HG03095 (cell line): ENCODE results near the gene ADAMTS12.

Experiments used
- ATAC-seq: cut with Tn5 transposase; IDR thresholded peaks from one replicate; pipeline ENCODE4 v1.9.1; 2021; ENCODE audit warnings: moderate library complexity; ENCODE audit not compliant: unreplicated experiment

Gene ADAMTS12

GRCh38 chr5:33720176-33720575 is 171.6 kb downstream of the ADAMTS12 start:
- ATAC-seq = no peak

- ATAC-seq = no peak
Measured at GRCh38 chr5:33719769-33720168, 172.0 kb downstream of the ADAMTS12 start.

- ATAC-seq = no peak
Measured at GRCh38 chr5:33715661-33716060, 176.1 kb downstream of the ADAMTS12 start.

GRCh38 chr5:33713136-33713765 is 178.5 kb downstream of the ADAMTS12 start:
- ATAC-seq = peak; percentile 75

GRCh38 chr5:33712664-33713063 is 179.1 kb downstream of the ADAMTS12 start:
- ATAC-seq = no peak

- no peak for ATAC-seq
Measured at GRCh38 chr5:33711094-33711679, 180.6 kb downstream of the ADAMTS12 start.

GRCh38 chr5:33702867-33703266 is 188.9 kb downstream of the ADAMTS12 start:
- no peak for ATAC-seq

GRCh38 chr5:33701951-33702350 is 189.8 kb downstream of the ADAMTS12 start:
- ATAC-seq = no peak

- ATAC-seq = no peak
Measured at GRCh38 chr5:33701251-33701650, 190.5 kb downstream of the ADAMTS12 start.

- ATAC-seq = no peak
Measured at GRCh38 chr5:33696411-33696810, 195.4 kb downstream of the ADAMTS12 start.

GRCh38 chr5:33692980-33693379 is 198.8 kb downstream of the ADAMTS12 start:
- no peak for ATAC-seq

- ATAC-seq = no peak
Measured at GRCh38 chr5:33691856-33692255, 199.9 kb downstream of the ADAMTS12 start.

- no peak for ATAC-seq
Measured at GRCh38 chr5:33690374-33691135, 201.2 kb downstream of the ADAMTS12 start.

- ATAC-seq = no peak
Measured at GRCh38 chr5:33688526-33688925, 203.3 kb downstream of the ADAMTS12 start.

- no peak for ATAC-seq
Measured at GRCh38 chr5:33688066-33688465, 203.7 kb downstream of the ADAMTS12 start.

GRCh38 chr5:33685873-33686755 is 205.7 kb downstream of the ADAMTS12 start:
- no peak for ATAC-seq

GRCh38 chr5:33684496-33685159 is 207.2 kb downstream of the ADAMTS12 start:
- no peak for ATAC-seq

GRCh38 chr5:33679791-33680190 is 212.0 kb downstream of the ADAMTS12 start:
- ATAC-seq = no peak

- ATAC-seq = peak; percentile 77
Measured at GRCh38 chr5:33675958-33676464, 215.8 kb downstream of the ADAMTS12 start.

- ATAC-seq = no peak
Measured at GRCh38 chr5:33671700-33672291, 220.0 kb downstream of the ADAMTS12 start.
